HG02943 (cell line): ENCODE results near the gene TCF25.
"Not testable (repeated sequence)": the region's sequence is repeated elsewhere in the genome, so short reads cannot be mapped to it uniquely, and the experiment has no call there.

Experiments
- ATAC-seq: cut with Tn5 transposase; IDR thresholded peaks from one replicate; pipeline ENCODE4 v1.9.1; 2021; ENCODE audit warnings: mild to moderate bottlenecking, low read depth, moderate library complexity; ENCODE audit not compliant: unreplicated experiment

Gene TCF25

GRCh38 chr16:89902980-89903379, 29.6 kb downstream of the TCF25 start:
- ATAC-seq = no peak

GRCh38 chr16:89903908-89904515, 30.6 kb downstream of the TCF25 start:
- ATAC-seq = no peak

GRCh38 chr16:89904606-89905510, 31.5 kb downstream of the TCF25 start:
- no peak for ATAC-seq

GRCh38 chr16:89905511-89906139, 32.2 kb downstream of the TCF25 start:
- ATAC-seq = no peak

- no peak for ATAC-seq
Observed at GRCh38 chr16:89906140-89907025, 33.0 kb downstream of the TCF25 start.

GRCh38 chr16:89907055-89907814, 33.8 kb downstream of the TCF25 start:
- no peak for ATAC-seq

GRCh38 chr16:89908236-89908635, 34.8 kb downstream of the TCF25 start:
- no peak for ATAC-seq

- no peak for ATAC-seq
Observed at GRCh38 chr16:89909777-89910716, 36.7 kb downstream of the TCF25 start.

- ATAC-seq = no peak
Observed at GRCh38 chr16:89910717-89911354, 37.4 kb downstream of the TCF25 start.

- ATAC-seq = no peak
Observed at GRCh38 chr16:89911375-89911774, 38.0 kb downstream of the TCF25 start.

- ATAC-seq = no peak
Observed at GRCh38 chr16:89912143-89912542, 38.8 kb downstream of the TCF25 start.

- no peak for ATAC-seq
Observed at GRCh38 chr16:89912627-89913026, 39.2 kb downstream of the TCF25 start.

- no peak for ATAC-seq
Observed at GRCh38 chr16:89913408-89914387, 40.3 kb downstream of the TCF25 start.

- not testable (repeated sequence) for ATAC-seq
Observed at GRCh38 chr16:89914642-89915285, 41.4 kb downstream of the TCF25 start.

- ATAC-seq = no peak
Observed at GRCh38 chr16:89915303-89916232, 42.2 kb downstream of the TCF25 start.
